ENCODE results near the gene ROBO4. TPM values are rescaled to one million over a fixed set of nuclear protein-coding genes. Genes with fewer than 3 reads are reported as not detected.

Gene ROBO4
- total RNA-seq, 2 experiments from 2014 or later: not detected

DNA sequence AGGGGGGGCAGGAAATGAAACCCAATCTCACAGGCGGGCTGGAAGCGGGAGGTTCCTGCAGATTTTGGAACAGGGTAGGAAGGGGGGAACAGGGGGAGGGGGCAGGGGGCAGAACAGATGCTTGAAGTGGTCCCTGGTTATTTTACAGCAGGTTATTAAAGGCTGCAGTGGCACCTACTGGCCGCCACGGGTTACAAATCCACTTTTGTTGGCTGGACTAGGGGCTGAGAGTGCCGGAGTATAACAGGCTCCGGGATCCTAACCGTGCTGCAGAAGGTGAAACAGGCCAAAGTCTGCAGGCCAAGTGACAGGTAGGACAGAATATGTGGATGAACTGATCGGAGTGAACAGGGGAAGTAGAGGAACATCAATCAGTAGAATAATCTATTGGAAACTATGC lies 30.0 kb downstream of the ROBO4 start:
- no peaks in the 10 kb centered on the region for H4K20me1 ChIP-seq (ENCODE audit: insufficient read depth, low read length)
- no peak overlapping the region for H3K4me2 ChIP-seq (ENCODE audit: low read length)
- POLR2A ChIA-PET: no interaction called here
- H3K9me3 ChIP-seq (ENCODE audit: low read length): no peaks in the 10 kb centered on the region
- DNase-seq (ENCODE audit: low spot score): peak; percentile 38
- H3K9me2 ChIP-seq (ENCODE audit: insufficient read depth, low read length): no peaks in the 10 kb centered on the region
- CTCF ChIA-PET (ENCODE audit: unreplicated experiment): no interaction called here
- BruUV-seq (replicated peaks): no TSS peak
- intact Hi-C loops (cut with micrococcal nuclease; ENCODE audit: unreplicated experiment): no loop called here
- no peaks in the 10 kb centered on the region for H3K36me3 ChIP-seq (ENCODE audit: insufficient read depth, low read length)
- H3K4me3 ChIP-seq (ENCODE audit: low read depth, low read length, poor library complexity, severe bottlenecking): no peak overlapping the region
- no peak overlapping the region for H2AFZ ChIP-seq (ENCODE audit: low read length)
- no peaks in the 10 kb centered on the region for H3K4me1 ChIP-seq (ENCODE audit: insufficient read depth, low read length, poor library complexity, severe bottlenecking)
- no peaks in the 10 kb centered on the region for H3K79me2 ChIP-seq (ENCODE audit: insufficient read depth, low read depth, low read length)
- no peak for TF ChIP-seq EZH2phosphoT487 (IDR thresholded peaks at IDR 0.05; ENCODE audit: borderline replicate concordance, low read depth, low read length)
- TF ChIP-seq, protein P1, sequence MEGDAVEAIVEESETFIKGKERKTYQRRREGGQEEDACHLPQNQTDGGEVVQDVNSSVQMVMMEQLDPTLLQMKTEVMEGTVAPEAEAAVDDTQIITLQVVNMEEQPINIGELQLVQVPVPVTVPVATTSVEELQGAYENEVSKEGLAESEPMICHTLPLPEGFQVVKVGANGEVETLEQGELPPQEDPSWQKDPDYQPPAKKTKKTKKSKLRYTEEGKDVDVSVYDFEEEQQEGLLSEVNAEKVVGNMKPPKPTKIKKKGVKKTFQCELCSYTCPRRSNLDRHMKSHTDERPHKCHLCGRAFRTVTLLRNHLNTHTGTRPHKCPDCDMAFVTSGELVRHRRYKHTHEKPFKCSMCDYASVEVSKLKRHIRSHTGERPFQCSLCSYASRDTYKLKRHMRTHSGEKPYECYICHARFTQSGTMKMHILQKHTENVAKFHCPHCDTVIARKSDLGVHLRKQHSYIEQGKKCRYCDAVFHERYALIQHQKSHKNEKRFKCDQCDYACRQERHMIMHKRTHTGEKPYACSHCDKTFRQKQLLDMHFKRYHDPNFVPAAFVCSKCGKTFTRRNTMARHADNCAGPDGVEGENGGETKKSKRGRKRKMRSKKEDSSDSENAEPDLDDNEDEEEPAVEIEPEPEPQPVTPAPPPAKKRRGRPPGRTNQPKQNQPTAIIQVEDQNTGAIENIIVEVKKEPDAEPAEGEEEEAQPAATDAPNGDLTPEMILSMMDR (conservative IDR thresholded peaks at IDR 0.05; ENCODE audit: low read length): peak; percentile 72
- H3K27ac ChIP-seq (ENCODE audit: low read depth, low read length, poor library complexity, severe bottlenecking): no peak overlapping the region

DNA sequence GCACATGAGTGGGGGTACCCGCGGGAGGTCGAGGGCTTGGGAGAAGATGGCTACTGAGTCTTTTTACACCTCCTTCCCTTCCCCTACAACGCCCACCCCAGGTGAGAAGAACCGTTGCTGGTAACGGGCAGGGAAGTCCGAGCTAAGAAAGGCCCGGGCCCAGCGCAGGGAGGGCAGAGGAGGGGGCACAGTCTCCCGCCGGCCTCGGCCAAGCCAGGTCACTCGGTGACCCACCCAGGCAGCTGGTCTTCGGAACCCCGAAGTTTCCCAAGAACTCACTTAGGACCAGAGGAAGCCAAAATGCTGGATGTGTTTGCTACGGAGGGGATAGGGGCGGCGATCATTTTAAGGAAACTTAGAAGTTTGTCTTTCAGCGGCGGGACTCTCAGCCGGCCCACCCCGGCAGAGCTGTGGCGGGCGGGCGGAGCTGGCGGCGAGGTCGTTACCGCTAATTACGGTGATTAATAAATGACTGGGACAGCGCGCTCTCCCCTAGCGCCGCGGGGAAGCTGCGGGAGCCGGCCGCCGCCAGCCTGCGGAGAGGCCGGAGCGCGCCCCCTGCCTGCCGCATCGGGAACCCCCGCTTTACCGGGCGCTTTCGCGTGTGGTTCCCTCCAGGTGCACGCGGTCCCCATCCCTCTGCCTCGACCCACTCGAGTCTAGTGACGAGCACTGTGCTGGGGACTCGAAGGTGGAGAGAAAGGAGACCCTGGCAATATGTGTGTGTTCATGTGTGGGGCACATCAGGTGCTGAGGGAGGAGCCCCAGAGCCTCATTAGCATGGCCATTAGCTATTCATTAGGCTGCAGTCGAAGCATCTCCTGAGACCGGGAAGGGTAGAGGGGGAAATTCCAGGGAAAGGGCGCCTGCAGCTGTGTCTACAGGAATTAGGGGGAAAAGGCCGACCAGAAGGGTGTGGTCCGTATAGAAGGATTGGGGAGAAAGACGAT lies 31.5 kb downstream of the ROBO4 start:
- CTCF ChIA-PET (ENCODE audit: unreplicated experiment): no interaction called here
- TF ChIP-seq, protein P1 (conservative IDR thresholded peaks at IDR 0.05; ENCODE audit: low read length): peak; percentile 37; the same call in 1 of the 2 replicates
- TF ChIP-seq EZH2phosphoT487 (IDR thresholded peaks at IDR 0.05; ENCODE audit: borderline replicate concordance, low read depth, low read length): no peak
- H4K20me1 ChIP-seq (ENCODE audit: insufficient read depth, low read length): no peaks in the 10 kb centered on the region
- no peak overlapping the region for H3K4me3 ChIP-seq (ENCODE audit: low read depth, low read length, poor library complexity, severe bottlenecking)
- H3K9me3 ChIP-seq (ENCODE audit: low read length): no peaks in the 10 kb centered on the region
- no peaks in the 10 kb centered on the region for H3K9me2 ChIP-seq (ENCODE audit: insufficient read depth, low read length)
- BruUV-seq (replicated peaks): no TSS peak
- DNase-seq (ENCODE audit: low spot score): no peak
- H3K27ac ChIP-seq (ENCODE audit: low read depth, low read length, poor library complexity, severe bottlenecking): no peak overlapping the region
- no peaks in the 10 kb centered on the region for H3K4me1 ChIP-seq (ENCODE audit: insufficient read depth, low read length, poor library complexity, severe bottlenecking)
- H3K4me2 ChIP-seq (ENCODE audit: low read length): no peak overlapping the region
- intact Hi-C loops (cut with micrococcal nuclease; ENCODE audit: unreplicated experiment): no loop called here
- H3K79me2 ChIP-seq (ENCODE audit: insufficient read depth, low read depth, low read length): no peaks in the 10 kb centered on the region
- H2AFZ ChIP-seq (ENCODE audit: low read length): no peak overlapping the region
- POLR2A ChIA-PET: no interaction called here
- no peaks in the 10 kb centered on the region for H3K36me3 ChIP-seq (ENCODE audit: insufficient read depth, low read length)

All from OCI-LY7 (cell line).